Suprapubic skin (tissue), 4 donors: ENCODE data around the gene PRR16. TPM values are rescaled to one million over a fixed set of nuclear protein-coding genes. Genes with fewer than 3 reads are reported as not detected.
"Not testable (repeated sequence)": the region's sequence is repeated elsewhere in the genome, so short reads cannot be mapped to it uniquely, and the experiment has no call there.

Source experiments
- DNase-seq, 2 donors: peaks; one replicate each; pipeline ENCODE4 v3.0.0-alpha.2; 2019; ENCODE audit warnings: low spot score in 2 of 2
- H3K27ac ChIP-seq: fragments of 200-600 bp; sonication (generic); one replicate; pipeline ENCODE4 v1.5.1; 2019
- H3K27me3 ChIP-seq: fragments of 200-600 bp; sonication (generic); one replicate; pipeline ENCODE4 v1.5.1; 2019
- H3K36me3 ChIP-seq: fragments of 200-600 bp; sonication (generic); one replicate; pipeline ENCODE4 v1.5.1; 2019
- H3K4me1 ChIP-seq: fragments of 200-600 bp; sonication (generic); one replicate; pipeline ENCODE4 v1.5.1; 2019
- H3K4me3 ChIP-seq: fragments of 200-600 bp; sonication (generic); one replicate; pipeline ENCODE4 v1.5.1; 2019; ENCODE audit warnings: mild to moderate bottlenecking
- H3K9me3 ChIP-seq: fragments of 200-600 bp; sonication (generic); one replicate; pipeline ENCODE4 v1.5.1; 2019
- EP300 ChIP-seq: sonication (generic); formaldehyde crosslinking; IDR thresholded peaks from one replicate; pipeline ENCODE4 v1.6.1; 2017; ENCODE audit warnings: antibody characterized with exemption
- POLR2A ChIP-seq, 2 donors: fragments of 450-650 bp; IDR thresholded peaks; one replicate each; pipeline ENCODE4 v1.6.1; 2017; ENCODE audit warnings: antibody characterized with exemption in 2 of 2, mild to moderate bottlenecking in 2 of 2, moderate library complexity in 2 of 2
- POLR2AphosphoS5 ChIP-seq, 3 donors: sonication (generic); formaldehyde crosslinking; IDR thresholded peaks; one replicate each; pipeline ENCODE4 v1.6.1; 2017; ENCODE audit warnings: antibody characterized with exemption in 3 of 3
- WGBS: methylation state at CpG from one replicate; pipeline ENCODE4 v1.1.5; 2018; 5-methylcytosine and 5-hydroxymethylcytosine counted together
- total RNA-seq, 4 donors: library from RNA; depleted of rRNA; stranded (reverse); fragments of >200 nt; gene quantifications; one replicate each; pipeline ENCODE4 v1.1.0, GENCODE V29; 2016
- TF ChIP-seq, protein P1 (sequence below), 2 donors: fragments of 200-600 bp in 1 of 2; fragments of 450-650 bp in 1 of 2; sonication (generic) in 1 of 2; IDR thresholded peaks; one replicate each; pipeline ENCODE4 v1.5.1; 2016 to 2019; ENCODE audit warnings: antibody characterized with exemption in 2 of 2, mild to moderate bottlenecking in 1 of 2, moderate library complexity in 1 of 2

PRR16 gene
- total RNA-seq, 4 donors from 2014 or later = 0.76 to 1.4 (median 1.0) TPM

DNA sequence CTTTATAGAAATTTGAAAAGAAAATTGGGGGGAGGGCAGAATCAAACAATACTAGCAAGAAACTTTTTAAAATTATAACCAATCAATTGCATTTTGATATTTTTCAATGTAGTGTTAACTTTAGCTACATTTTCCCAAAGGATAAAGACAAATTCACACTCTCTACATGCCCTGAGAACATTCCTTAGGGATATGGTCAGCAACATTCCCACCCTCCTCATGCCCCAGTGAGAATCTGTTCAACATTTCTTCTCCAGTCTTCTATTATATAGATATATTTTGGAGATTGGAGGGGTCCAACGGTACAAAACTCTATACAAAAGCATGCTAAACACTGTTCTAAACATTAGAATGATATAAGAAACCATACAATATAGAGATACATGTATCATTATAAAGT, 11.6 kb upstream of the PRR16 start:
- Histone ChIP-seq H3K9me3 (no peaks in the 10 kb centered on the region), H3K36me3 (no peaks in the 10 kb centered on the region), H3K27me3 (no peaks in the 10 kb centered on the region), H3K27ac (no peak overlapping the region), H3K4me3 (no peak overlapping the region), H3K4me1 (no peaks in the 10 kb centered on the region)
- TF ChIP-seq POLR2A (IDR thresholded peaks at IDR 0.05) = no peak
- TF ChIP-seq POLR2AphosphoS5 (IDR thresholded peaks at IDR 0.05) = no peak
- no peak for TF ChIP-seq EP300
- TF ChIP-seq, protein P1, sequence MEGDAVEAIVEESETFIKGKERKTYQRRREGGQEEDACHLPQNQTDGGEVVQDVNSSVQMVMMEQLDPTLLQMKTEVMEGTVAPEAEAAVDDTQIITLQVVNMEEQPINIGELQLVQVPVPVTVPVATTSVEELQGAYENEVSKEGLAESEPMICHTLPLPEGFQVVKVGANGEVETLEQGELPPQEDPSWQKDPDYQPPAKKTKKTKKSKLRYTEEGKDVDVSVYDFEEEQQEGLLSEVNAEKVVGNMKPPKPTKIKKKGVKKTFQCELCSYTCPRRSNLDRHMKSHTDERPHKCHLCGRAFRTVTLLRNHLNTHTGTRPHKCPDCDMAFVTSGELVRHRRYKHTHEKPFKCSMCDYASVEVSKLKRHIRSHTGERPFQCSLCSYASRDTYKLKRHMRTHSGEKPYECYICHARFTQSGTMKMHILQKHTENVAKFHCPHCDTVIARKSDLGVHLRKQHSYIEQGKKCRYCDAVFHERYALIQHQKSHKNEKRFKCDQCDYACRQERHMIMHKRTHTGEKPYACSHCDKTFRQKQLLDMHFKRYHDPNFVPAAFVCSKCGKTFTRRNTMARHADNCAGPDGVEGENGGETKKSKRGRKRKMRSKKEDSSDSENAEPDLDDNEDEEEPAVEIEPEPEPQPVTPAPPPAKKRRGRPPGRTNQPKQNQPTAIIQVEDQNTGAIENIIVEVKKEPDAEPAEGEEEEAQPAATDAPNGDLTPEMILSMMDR (IDR thresholded peaks at IDR 0.05) = no peak
- WGBS = 73% methylated on average over 1 of the region's 1 CpG
- no peak for DNase-seq

DNA sequence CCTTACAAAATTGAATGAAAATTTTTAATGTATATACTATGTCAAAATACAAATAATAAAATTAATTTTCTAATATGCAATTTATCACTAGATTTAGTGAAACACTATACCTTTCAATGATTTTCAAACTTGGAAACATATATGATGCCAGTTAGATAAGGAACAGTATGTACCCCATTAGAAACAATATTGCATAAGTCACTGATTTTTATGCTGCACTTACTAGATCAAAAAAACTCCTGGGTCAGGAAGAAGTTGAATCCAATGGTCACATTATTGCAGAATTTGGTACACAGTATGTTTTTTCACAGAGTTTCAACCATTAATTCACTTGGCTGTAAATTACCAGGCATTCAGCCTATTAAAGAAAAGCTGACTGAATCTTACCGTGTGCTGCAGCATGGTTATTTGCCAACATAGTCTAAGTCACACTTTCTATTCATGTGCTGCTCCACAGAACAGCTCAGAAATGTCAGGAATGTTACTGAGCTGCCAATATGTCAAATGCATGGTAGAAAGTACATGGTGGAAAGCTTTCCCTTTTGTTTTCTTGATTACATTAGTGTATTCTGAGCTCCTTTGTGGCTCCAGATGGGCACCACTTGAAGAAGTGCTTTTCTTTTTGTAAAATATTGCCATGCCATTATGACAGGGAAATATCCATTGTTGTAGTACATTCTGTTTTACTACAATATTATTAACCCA, 9.9 kb upstream of the PRR16 start:
- 17% methylated on average over 1 of the region's 1 CpG for WGBS
- H3K27ac ChIP-seq = no peak overlapping the region
- DNase-seq = no peak

DNA sequence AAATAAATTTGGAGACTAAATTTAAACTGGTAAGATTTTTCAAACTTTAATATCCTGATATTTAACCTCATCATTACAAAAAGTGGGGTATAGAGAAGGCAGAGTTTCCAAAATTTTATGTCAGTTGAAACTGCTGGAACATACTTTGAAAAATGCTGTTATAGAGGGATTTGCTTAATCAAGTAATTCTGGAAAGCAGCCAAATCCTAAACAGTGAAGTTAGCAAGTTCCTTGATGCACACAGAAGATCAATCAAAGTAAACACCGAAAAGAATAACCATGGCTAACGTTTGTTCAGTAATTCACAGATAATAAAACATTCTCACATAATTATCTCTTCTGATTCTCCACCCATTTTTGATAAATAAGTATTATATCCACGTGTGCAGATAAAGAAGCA, 8.1 kb upstream of the PRR16 start:
- Histone ChIP-seq H3K27ac (no peak overlapping the region), H3K4me1 (no peaks in the 10 kb centered on the region), H3K9me3 (no peaks in the 10 kb centered on the region), H3K36me3 (no peaks in the 10 kb centered on the region), H3K27me3 (no peaks in the 10 kb centered on the region), H3K4me3 (no peak overlapping the region)
- TF ChIP-seq EP300 = no peak
- TF ChIP-seq, protein P1 (IDR thresholded peaks at IDR 0.05) = no peak
- no peak for TF ChIP-seq POLR2AphosphoS5 (IDR thresholded peaks at IDR 0.05)
- TF ChIP-seq POLR2A (IDR thresholded peaks at IDR 0.05) = no peak
- 44% methylated on average over 3 of the region's 3 CpGs for WGBS
- no peak for DNase-seq

More for the DNA sequence above, 9.9 kb upstream of the PRR16 start:
- TF ChIP-seq POLR2AphosphoS5 (IDR thresholded peaks at IDR 0.05) (no peak), EP300 (no peak), POLR2A (IDR thresholded peaks at IDR 0.05) (no peak)
- TF ChIP-seq, protein P1 (IDR thresholded peaks at IDR 0.05) = no peak
- no peaks in the 10 kb centered on the region for H3K9me3 ChIP-seq
- no peaks in the 10 kb centered on the region for H3K4me1 ChIP-seq
- H3K27me3 ChIP-seq = no peaks in the 10 kb centered on the region
- H3K4me3 ChIP-seq = no peak overlapping the region
- H3K36me3 ChIP-seq = no peaks in the 10 kb centered on the region

DNA sequence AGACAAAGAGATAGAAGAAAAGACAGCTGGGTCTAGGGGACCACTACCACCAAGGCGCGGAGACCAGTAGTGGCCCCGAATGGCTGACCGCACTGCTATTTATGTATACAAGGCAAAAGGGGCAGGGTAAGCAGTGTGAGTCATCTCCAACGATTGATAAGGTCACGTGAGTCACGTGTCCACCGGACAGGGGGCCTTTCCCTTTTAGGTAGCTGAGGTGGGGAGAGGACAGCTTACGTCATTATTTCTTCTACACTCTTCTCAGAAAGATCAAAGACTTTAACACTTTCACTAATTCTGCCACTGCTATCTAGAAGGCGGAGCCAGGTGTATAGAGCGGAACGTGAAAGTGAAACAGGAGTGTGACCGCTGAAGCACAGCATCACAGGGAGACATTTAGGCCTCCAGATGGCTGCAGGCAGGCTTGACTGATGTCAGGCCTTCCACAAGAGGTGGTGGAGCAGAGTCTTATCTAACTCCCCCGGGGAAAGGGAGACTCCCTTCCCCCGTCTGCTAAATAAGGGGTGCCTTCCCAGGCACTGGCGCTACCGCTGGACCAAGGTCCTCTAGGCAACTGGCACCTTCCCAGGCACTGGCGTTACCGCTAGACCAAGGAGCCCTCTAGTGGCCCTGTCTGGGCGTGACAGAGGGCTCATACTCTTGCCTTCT, 6.1 kb upstream of the PRR16 start:
- TF ChIP-seq, protein P1 (IDR thresholded peaks at IDR 0.05) = peak; percentile 26 to 49
- TF ChIP-seq POLR2A (IDR thresholded peaks at IDR 0.05) = no peak
- TF ChIP-seq POLR2AphosphoS5 (IDR thresholded peaks at IDR 0.05) = no peak
- H3K9me3 ChIP-seq = no peaks in the 10 kb centered on the region
- H3K4me1 ChIP-seq = no peaks in the 10 kb centered on the region
- H3K36me3 ChIP-seq = no peaks in the 10 kb centered on the region
- no peaks in the 10 kb centered on the region for H3K27me3 ChIP-seq
- no peak overlapping the region for H3K27ac ChIP-seq
- peak overlapping the region; percentile 24 for H3K4me3 ChIP-seq
- DNase-seq = peak; percentile 80 to 83
- 67% methylated on average over 20 of the region's 20 CpGs for WGBS

DNA sequence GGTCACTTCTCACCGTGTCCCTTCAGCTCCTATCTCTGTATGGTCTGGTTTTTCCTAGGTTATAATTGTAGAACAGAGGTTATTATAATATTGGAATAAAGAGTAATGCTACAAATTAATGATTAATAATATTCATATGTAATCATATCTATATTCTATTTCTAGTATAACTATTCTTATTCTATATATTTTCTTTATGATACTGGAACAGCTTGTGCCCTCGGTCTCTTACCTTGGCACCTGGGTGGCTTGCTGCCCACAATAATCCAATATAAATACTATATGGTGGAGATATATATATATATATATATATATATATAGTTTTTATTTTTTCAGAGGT, 5.6 kb upstream of the PRR16 start:
- H3K4me3 ChIP-seq, H3K36me3 ChIP-seq, H3K4me1 ChIP-seq, H3K27me3 ChIP-seq, DNase-seq, H3K27ac ChIP-seq, H3K9me3 ChIP-seq: not testable (repeated sequence)
- WGBS = 75% methylated on average over 2 of the region's 2 CpGs
